K562 (cell line): ENCODE results near the gene NABP1. TPM values are rescaled to one million over a fixed set of nuclear protein-coding genes. Genes with fewer than 3 reads are reported as not detected.

Source experiments
- HMBOX1 ChIP-seq: sonication (generic); IDR thresholded peaks from 2 replicates; pipeline ENCODE4 v1.6.1; 2016
- NFXL1 ChIP-seq: fragments of 450-650 bp; formaldehyde crosslinking; IDR thresholded peaks from 2 replicates; pipeline ENCODE4 v1.4.0; 2021; ENCODE audit warnings: mild to moderate bottlenecking
- SREBF2 ChIP-seq: sonication (generic); formaldehyde crosslinking; IDR thresholded peaks from 2 replicates; pipeline ENCODE4 v1.4.0; 2020; ENCODE audit warnings: mild to moderate bottlenecking, missing genetic modification reagents
- XRCC5 ChIP-seq: fragments of 200-400 bp; formaldehyde crosslinking; IDR thresholded peaks from 2 replicates; pipeline ENCODE4 v1.6.1; 2017; ENCODE audit warnings: low read depth, mild to moderate bottlenecking, low read length
- polyA plus RNA-seq, 8 experiments: library from polyadenylated mRNA; depleted of rRNA in 4 of 8; stranded (reverse) in 5 of 8; unstranded in 3 of 8; fragments of >200 nt; fragmentation: Nextera tagmentation in 2 of 8; fragmentation: Illumina TruSeq in 1 of 8; extraction: Ambion mirVana in 2 of 8; extraction: Trizol in 1 of 8; gene quantifications; 2 replicates each; pipeline versions ENCODE4 v1.2.1 to v1.2.3, GENCODE V29; 2011 to 2014; ENCODE audit warnings: inconsistent platforms in 1 of 8, missing spikeins in 1 of 8
- total RNA-seq, 7 experiments: library from RNA; depleted of rRNA in 6 of 7; stranded (reverse); fragments of >200 nt in 6 of 7; fragmentation: Illumina TruSeq in 2 of 7; extraction: Trizol in 2 of 7; gene quantifications; 2 replicates each; pipeline versions ENCODE4 v1.2.1 to v1.2.3, GENCODE V29; 2011 to 2021; ENCODE audit warnings: low replicate concordance in 1 of 7
- TF ChIP-seq, protein P1 (sequence below), 2 experiments: fragments of 450-650 bp in 1 of 2; sonication (generic) in 1 of 2; formaldehyde crosslinking in 1 of 2; IDR thresholded peaks in 1 of 2; conservative IDR thresholded peaks in 1 of 2; 2 replicates each; pipeline versions ENCODE4 v1.6.1 to v1.8.1; 2016 to 2023; ENCODE audit warnings: mild to moderate bottlenecking in 2 of 2, moderate library complexity in 2 of 2, inconsistent platforms in 1 of 2, missing genetic modification reagents in 1 of 2
- TF ChIP-seq, protein P2 (sequence below): conservative IDR thresholded peaks from 2 replicates; pipeline ENCODE4 v1.6.1; 2011; ENCODE audit warnings: low read depth, mild to moderate bottlenecking, low read length; ENCODE audit not compliant: control insufficient read depth
- TF ChIP-seq, protein P3 (sequence below): fragments of 250-450 bp; sonication (Bioruptor Pico); IDR thresholded peaks from 2 replicates; pipeline ENCODE4 v1.8.0; 2022; ENCODE audit warnings: inconsistent platforms
- TF ChIP-seq, protein P4 (sequence below): fragments of 450-650 bp; IDR thresholded peaks from 2 replicates; pipeline ENCODE4 v1.6.1; 2016; ENCODE audit warnings: low read depth, mild to moderate bottlenecking, moderate library complexity

Gene NABP1
- total and polyA plus RNA-seq, 9 of the 15 experiments (the other 6 are each of a cell fraction or from before 2014, with no cell fraction given) = 12.8 to 44.0 (median 20.2) TPM

DNA sequence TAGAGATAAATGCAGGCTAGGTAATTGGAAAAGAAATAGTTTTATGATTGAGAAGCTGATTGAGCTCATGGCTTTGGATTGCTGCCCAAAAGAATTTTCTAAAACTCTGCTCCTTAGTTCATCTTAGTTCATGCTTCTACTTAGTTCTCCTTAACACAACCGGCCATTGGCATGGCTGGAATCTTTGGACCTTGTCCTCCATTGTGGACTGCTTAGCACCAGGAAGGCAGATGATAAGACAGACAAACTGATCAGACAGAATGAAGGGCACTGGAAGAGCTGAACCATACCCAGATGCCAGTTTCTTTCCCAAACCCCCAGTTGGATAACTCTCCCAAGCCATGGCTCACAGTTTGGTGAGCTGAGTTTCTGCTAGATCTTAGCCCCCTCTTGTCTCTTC lies 36.3 kb upstream of the NABP1 start (continued):
- TF ChIP-seq, protein P1, sequence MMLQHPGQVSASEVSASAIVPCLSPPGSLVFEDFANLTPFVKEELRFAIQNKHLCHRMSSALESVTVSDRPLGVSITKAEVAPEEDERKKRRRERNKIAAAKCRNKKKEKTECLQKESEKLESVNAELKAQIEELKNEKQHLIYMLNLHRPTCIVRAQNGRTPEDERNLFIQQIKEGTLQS (IDR thresholded peaks at IDR 0.05) = no peak
- TF ChIP-seq, protein P1 (CRISPR knock-in tag; conservative IDR thresholded peaks at IDR 0.05) = no peak
- TF ChIP-seq, protein P2, sequence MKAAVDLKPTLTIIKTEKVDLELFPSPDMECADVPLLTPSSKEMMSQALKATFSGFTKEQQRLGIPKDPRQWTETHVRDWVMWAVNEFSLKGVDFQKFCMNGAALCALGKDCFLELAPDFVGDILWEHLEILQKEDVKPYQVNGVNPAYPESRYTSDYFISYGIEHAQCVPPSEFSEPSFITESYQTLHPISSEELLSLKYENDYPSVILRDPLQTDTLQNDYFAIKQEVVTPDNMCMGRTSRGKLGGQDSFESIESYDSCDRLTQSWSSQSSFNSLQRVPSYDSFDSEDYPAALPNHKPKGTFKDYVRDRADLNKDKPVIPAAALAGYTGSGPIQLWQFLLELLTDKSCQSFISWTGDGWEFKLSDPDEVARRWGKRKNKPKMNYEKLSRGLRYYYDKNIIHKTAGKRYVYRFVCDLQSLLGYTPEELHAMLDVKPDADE = no peak
- TF ChIP-seq NFXL1 (CRISPR knock-in tag) (no peak), SREBF2 (no peak), XRCC5 (no peak), HMBOX1 (no peak)
- TF ChIP-seq, protein P3, sequence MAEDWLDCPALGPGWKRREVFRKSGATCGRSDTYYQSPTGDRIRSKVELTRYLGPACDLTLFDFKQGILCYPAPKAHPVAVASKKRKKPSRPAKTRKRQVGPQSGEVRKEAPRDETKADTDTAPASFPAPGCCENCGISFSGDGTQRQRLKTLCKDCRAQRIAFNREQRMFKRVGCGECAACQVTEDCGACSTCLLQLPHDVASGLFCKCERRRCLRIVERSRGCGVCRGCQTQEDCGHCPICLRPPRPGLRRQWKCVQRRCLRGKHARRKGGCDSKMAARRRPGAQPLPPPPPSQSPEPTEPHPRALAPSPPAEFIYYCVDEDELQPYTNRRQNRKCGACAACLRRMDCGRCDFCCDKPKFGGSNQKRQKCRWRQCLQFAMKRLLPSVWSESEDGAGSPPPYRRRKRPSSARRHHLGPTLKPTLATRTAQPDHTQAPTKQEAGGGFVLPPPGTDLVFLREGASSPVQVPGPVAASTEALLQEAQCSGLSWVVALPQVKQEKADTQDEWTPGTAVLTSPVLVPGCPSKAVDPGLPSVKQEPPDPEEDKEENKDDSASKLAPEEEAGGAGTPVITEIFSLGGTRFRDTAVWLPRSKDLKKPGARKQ = no peak
- TF ChIP-seq, protein P4, sequence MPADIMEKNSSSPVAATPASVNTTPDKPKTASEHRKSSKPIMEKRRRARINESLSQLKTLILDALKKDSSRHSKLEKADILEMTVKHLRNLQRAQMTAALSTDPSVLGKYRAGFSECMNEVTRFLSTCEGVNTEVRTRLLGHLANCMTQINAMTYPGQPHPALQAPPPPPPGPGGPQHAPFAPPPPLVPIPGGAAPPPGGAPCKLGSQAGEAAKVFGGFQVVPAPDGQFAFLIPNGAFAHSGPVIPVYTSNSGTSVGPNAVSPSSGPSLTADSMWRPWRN = no peak
- TF ChIP-seq, all 486 proteins: peak for 0
